ENCODE measurements around the gene PDGFA.

GRCh38 chr7:555551-556160, 36.0 kb upstream of the PDGFA start:
- TF ChIP-seq EZH2 (IDR thresholded peaks at IDR 0.05; ENCODE audit: insufficient read depth, poor library complexity, severe bottlenecking), result no peak
- TF ChIP-seq EZH2phosphoT487 (IDR thresholded peaks at IDR 0.05; ENCODE audit: insufficient read depth, low read depth), result no peak

Data from GM23248 (cell line).